Stomach (tissue), 4 donors: ENCODE data around the gene KRT80.

Source experiments
- EP300 ChIP-seq: sonication (generic); formaldehyde crosslinking; IDR thresholded peaks from one replicate; pipeline ENCODE4 v1.6.1; 2017; ENCODE audit warnings: antibody characterized with exemption
- POLR2A ChIP-seq, 4 donors: fragments of 450-650 bp; IDR thresholded peaks; one replicate each; pipeline ENCODE4 v1.6.1; 2016; ENCODE audit warnings: antibody characterized with exemption in 4 of 4, control low read depth in 2 of 4, mild to moderate bottlenecking in 1 of 4, moderate library complexity in 1 of 4
- TF ChIP-seq, protein P1 (sequence below), 7 experiments: fragments of 450-650 bp in 4 of 7; fragments of 200-600 bp in 3 of 7; sonication (generic) in 3 of 7; IDR thresholded peaks; one replicate each; pipeline ENCODE4 v1.5.1; 2016 to 2019; ENCODE audit warnings: antibody characterized with exemption in 7 of 7, control low read depth in 2 of 7, mild to moderate bottlenecking in 1 of 7

DNA sequence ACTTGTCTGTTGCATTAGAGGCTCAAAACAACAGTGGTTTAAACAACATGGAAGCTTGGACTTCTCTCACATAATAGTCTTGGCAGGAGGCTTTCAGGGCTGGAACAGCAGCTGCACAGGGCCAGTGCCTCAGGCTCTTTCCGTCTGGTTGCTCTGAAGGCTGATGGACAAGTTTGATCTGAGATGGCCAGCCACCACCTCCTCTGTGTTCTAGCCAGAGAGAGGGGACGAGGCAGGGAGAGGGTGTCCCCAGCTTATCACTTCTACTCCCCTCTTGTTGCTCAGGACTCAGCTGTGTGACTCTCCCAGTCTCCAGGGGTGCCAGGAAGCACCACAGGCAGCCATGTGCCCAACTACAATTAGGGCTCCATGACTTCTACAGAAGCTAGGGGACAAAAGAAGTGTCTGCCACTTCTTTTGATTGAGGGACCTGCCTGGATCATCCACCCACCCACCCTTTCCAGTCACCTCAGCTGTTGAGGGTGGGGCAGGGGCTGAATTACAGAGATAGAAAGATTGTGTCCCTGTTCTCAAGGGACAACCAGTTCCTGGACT lies 65.7 kb downstream of the KRT80 start:
- no peak for TF ChIP-seq POLR2A (IDR thresholded peaks at IDR 0.05)
- TF ChIP-seq, protein P1, sequence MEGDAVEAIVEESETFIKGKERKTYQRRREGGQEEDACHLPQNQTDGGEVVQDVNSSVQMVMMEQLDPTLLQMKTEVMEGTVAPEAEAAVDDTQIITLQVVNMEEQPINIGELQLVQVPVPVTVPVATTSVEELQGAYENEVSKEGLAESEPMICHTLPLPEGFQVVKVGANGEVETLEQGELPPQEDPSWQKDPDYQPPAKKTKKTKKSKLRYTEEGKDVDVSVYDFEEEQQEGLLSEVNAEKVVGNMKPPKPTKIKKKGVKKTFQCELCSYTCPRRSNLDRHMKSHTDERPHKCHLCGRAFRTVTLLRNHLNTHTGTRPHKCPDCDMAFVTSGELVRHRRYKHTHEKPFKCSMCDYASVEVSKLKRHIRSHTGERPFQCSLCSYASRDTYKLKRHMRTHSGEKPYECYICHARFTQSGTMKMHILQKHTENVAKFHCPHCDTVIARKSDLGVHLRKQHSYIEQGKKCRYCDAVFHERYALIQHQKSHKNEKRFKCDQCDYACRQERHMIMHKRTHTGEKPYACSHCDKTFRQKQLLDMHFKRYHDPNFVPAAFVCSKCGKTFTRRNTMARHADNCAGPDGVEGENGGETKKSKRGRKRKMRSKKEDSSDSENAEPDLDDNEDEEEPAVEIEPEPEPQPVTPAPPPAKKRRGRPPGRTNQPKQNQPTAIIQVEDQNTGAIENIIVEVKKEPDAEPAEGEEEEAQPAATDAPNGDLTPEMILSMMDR (IDR thresholded peaks at IDR 0.05), result no peak
- no peak for TF ChIP-seq EP300
